ENCODE results near the gene ZBTB16.

- TF ChIP-seq POLR2AphosphoS5 (IDR thresholded peaks at IDR 0.05; ENCODE audit: low read depth) = no peak
- no peak for TF ChIP-seq CTCF (IDR thresholded peaks at IDR 0.05; ENCODE audit: insufficient read depth, low read length)
Measured at GRCh38 chr11:114128399-114128798, 68.9 kb downstream of the ZBTB16 start.

All from HL-60 (cell line).